ENCODE results near the gene RRAS2. TPM values are rescaled to one million over a fixed set of nuclear protein-coding genes. Genes with fewer than 3 reads are reported as not detected.

RRAS2 gene
- total RNA-seq, 1 donor from 2014 or later, result 47.1 TPM

GRCh38 chr11:14237444-14237961 lies 121.5 kb downstream of the RRAS2 start:
- DNase-seq, result no peak
- Histone ChIP-seq H3K9me3 (no peaks in the 10 kb centered on the region), H3K4me3 (no peak overlapping the region), H3K27me3 (no peaks in the 10 kb centered on the region), H3K4me1 (no peaks in the 10 kb centered on the region), H3K36me3 (no peaks in the 10 kb centered on the region), H3K27ac (no peak overlapping the region)
- no peak for TF ChIP-seq CTCF (IDR thresholded peaks at IDR 0.05)
- ATAC-seq, result peak; percentile 77
- intact Hi-C loops (cut with DNase I), result no loop called here

GRCh38 chr11:14235701-14236100 lies 123.3 kb downstream of the RRAS2 start:
- Histone ChIP-seq H3K9me3 (no peaks in the 10 kb centered on the region), H3K36me3 (no peaks in the 10 kb centered on the region), H3K4me1 (no peaks in the 10 kb centered on the region), H3K4me3 (no peak overlapping the region), H3K27ac (no peak overlapping the region), H3K27me3 (no peaks in the 10 kb centered on the region)
- intact Hi-C loops (cut with DNase I), result no loop called here
- ATAC-seq (no peak), DNase-seq (no peak)
- TF ChIP-seq CTCF (IDR thresholded peaks at IDR 0.05), result no peak

GRCh38 chr11:14234446-14234845 lies 124.5 kb downstream of the RRAS2 start:
- ATAC-seq (no peak), DNase-seq (no peak)
- H3K4me3 ChIP-seq, result no peak overlapping the region
- no peaks in the 10 kb centered on the region for H3K36me3 ChIP-seq
- no peak overlapping the region for H3K27ac ChIP-seq
- no peaks in the 10 kb centered on the region for H3K9me3 ChIP-seq
- no peaks in the 10 kb centered on the region for H3K4me1 ChIP-seq
- no peak for TF ChIP-seq CTCF (IDR thresholded peaks at IDR 0.05)
- intact Hi-C loops (cut with DNase I), result no loop called here
- no peaks in the 10 kb centered on the region for H3K27me3 ChIP-seq

GRCh38 chr11:14232652-14233051 lies 126.3 kb downstream of the RRAS2 start:
- DNase-seq, result no peak
- intact Hi-C loops (cut with DNase I), result no loop called here
- Histone ChIP-seq H3K36me3 (no peaks in the 10 kb centered on the region), H3K4me3 (no peak overlapping the region), H3K9me3 (no peaks in the 10 kb centered on the region), H3K27ac (no peak overlapping the region), H3K27me3 (no peaks in the 10 kb centered on the region), H3K4me1 (no peaks in the 10 kb centered on the region)
- ATAC-seq, result no peak
- peak; percentile 31 for TF ChIP-seq CTCF (IDR thresholded peaks at IDR 0.05)

GRCh38 chr11:14230407-14230806 lies 128.6 kb downstream of the RRAS2 start:
- no peak for DNase-seq
- TF ChIP-seq CTCF (IDR thresholded peaks at IDR 0.05), result no peak
- Histone ChIP-seq H3K4me3 (no peak overlapping the region), H3K4me1 (no peaks in the 10 kb centered on the region), H3K36me3 (no peaks in the 10 kb centered on the region), H3K9me3 (no peaks in the 10 kb centered on the region), H3K27ac (no peak overlapping the region), H3K27me3 (no peaks in the 10 kb centered on the region)
- intact Hi-C loops (cut with DNase I), result no loop called here
- no peak for ATAC-seq

GRCh38 chr11:14229472-14229871 lies 129.5 kb downstream of the RRAS2 start:
- TF ChIP-seq CTCF (IDR thresholded peaks at IDR 0.05), result no peak
- no peak overlapping the region for H3K4me3 ChIP-seq
- H3K9me3 ChIP-seq, result no peaks in the 10 kb centered on the region
- ATAC-seq (no peak), DNase-seq (no peak)
- H3K4me1 ChIP-seq, result no peaks in the 10 kb centered on the region
- intact Hi-C loops (cut with DNase I), result no loop called here
- no peak overlapping the region for H3K27ac ChIP-seq
- H3K36me3 ChIP-seq, result no peaks in the 10 kb centered on the region
- H3K27me3 ChIP-seq, result no peaks in the 10 kb centered on the region

Measured in upper lobe of right lung (tissue), 1 donor.